Medulla oblongata (tissue), 1 donor: ENCODE results near the gene GSS.

ENCODE experiments used
- DNase-seq: peaks from one replicate; pipeline ENCODE4 v3.0.0-alpha.2; 2015; ENCODE audit errors: extremely low spot score

Gene GSS

GRCh38 chr20:34978092-34978744 lies 22.6 kb upstream of the GSS start:
- no peak for DNase-seq

GRCh38 chr20:34977365-34978091 lies 21.9 kb upstream of the GSS start:
- DNase-seq = no peak

GRCh38 chr20:34976286-34976685 lies 20.7 kb upstream of the GSS start:
- DNase-seq = no peak

- DNase-seq = no peak
These were observed 18.6 kb upstream of the GSS start for GRCh38 chr20:34974246-34974645.

- DNase-seq = no peak
These were observed 16.1 kb upstream of the GSS start for GRCh38 chr20:34971561-34972235.

GRCh38 chr20:34970846-34971560 lies 15.4 kb upstream of the GSS start:
- DNase-seq = no peak

- DNase-seq = peak; percentile 80
These were observed 14.7 kb upstream of the GSS start for GRCh38 chr20:34970193-34970840.

GRCh38 chr20:34968042-34968775 lies 12.6 kb upstream of the GSS start:
- DNase-seq = no peak

- no peak for DNase-seq
These were observed 11.8 kb upstream of the GSS start for GRCh38 chr20:34967421-34967820.

- no peak for DNase-seq
These were observed 9.4 kb upstream of the GSS start for GRCh38 chr20:34965051-34965450.

- DNase-seq = no peak
These were observed 8.9 kb upstream of the GSS start for GRCh38 chr20:34964486-34964885.

- no peak for DNase-seq
These were observed 1.3 kb upstream of the GSS start for GRCh38 chr20:34956751-34957472.

- DNase-seq = no peak
These were observed 444 bp upstream of the GSS start for GRCh38 chr20:34956041-34956458.

- peak; percentile 18 for DNase-seq
These were observed 739 bp downstream of the GSS start for GRCh38 chr20:34954904-34955230.

GRCh38 chr20:34953960-34954359 lies 1.6 kb downstream of the GSS start:
- DNase-seq = no peak

GRCh38 chr20:34952671-34953070 lies 2.9 kb downstream of the GSS start:
- no peak for DNase-seq

GRCh38 chr20:34951652-34952051 lies 4.0 kb downstream of the GSS start:
- no peak for DNase-seq

- no peak for DNase-seq
These were observed 4.4 kb downstream of the GSS start for GRCh38 chr20:34951252-34951651.

- no peak for DNase-seq
These were observed 6.5 kb downstream of the GSS start for GRCh38 chr20:34949120-34949519.

- DNase-seq = no peak
These were observed 7.6 kb downstream of the GSS start for GRCh38 chr20:34948030-34948429.

- DNase-seq = no peak
These were observed 8.3 kb downstream of the GSS start for GRCh38 chr20:34947336-34947735.
